ENCODE measurements around the gene RANBP1. TPM values are rescaled to one million over a fixed set of nuclear protein-coding genes. Genes with fewer than 3 reads are reported as not detected.
A peak's percentile ranks its signal among the peaks of the same experiment; 100 is the strongest.

Gene RANBP1
- total and polyA plus RNA-seq, 2 of the 13 experiments (the other 11 are each of a cell fraction or from before 2014, with no cell fraction given): 181 to 492 TPM

GRCh38 chr22:20084547-20085413 is 31.1 kb upstream of the RANBP1 start (continued):
- TF ChIP-seq NRL (CRISPR knock-in tag; IDR thresholded peaks at IDR 0.05; ENCODE audit: borderline replicate concordance): no peak
- no peak for TF ChIP-seq ZSCAN29 (CRISPR knock-in tag; conservative IDR thresholded peaks at IDR 0.05)
- no peak for TF ChIP-seq HMGA1 (CRISPR knock-in tag; conservative IDR thresholded peaks at IDR 0.05)
- TF ChIP-seq MIER3 (CRISPR knock-in tag; IDR thresholded peaks at IDR 0.05; ENCODE audit: borderline replicate concordance): no peak
- TF ChIP-seq ZNF614 (CRISPR knock-in tag; IDR thresholded peaks at IDR 0.05; ENCODE audit: borderline replicate concordance): no peak
- TF ChIP-seq PCBP1 (IDR thresholded peaks at IDR 0.05; ENCODE audit: borderline replicate concordance, low read depth, low read length): no peak
- TF ChIP-seq ZNF343 (CRISPR knock-in tag; IDR thresholded peaks at IDR 0.05): no peak
- no peak for TF ChIP-seq SALL2 (CRISPR knock-in tag; IDR thresholded peaks at IDR 0.05)
- TF ChIP-seq ZNF10 (CRISPR knock-in tag; IDR thresholded peaks at IDR 0.05; ENCODE audit: borderline replicate concordance, low read depth): no peak
- no peak for TF ChIP-seq TP53 (CRISPR knock-in tag; conservative IDR thresholded peaks at IDR 0.05)
- TF ChIP-seq RXRA (CRISPR knock-in tag; IDR thresholded peaks at IDR 0.05): peak; percentile 73
- TF ChIP-seq ZNF776 (CRISPR knock-in tag; IDR thresholded peaks at IDR 0.05): no peak
- no peak for TF ChIP-seq TBX3 (IDR thresholded peaks at IDR 0.05; ENCODE audit: borderline replicate concordance)
- TF ChIP-seq ZNF317 (CRISPR knock-in tag; IDR thresholded peaks at IDR 0.05): no peak; the same call in 1 of the 2 replicates
- TF ChIP-seq ZNF687 (CRISPR knock-in tag; IDR thresholded peaks at IDR 0.05): peak; percentile 89
- no peak for TF ChIP-seq MLXIP (CRISPR knock-in tag; IDR thresholded peaks at IDR 0.05; ENCODE audit: borderline replicate concordance)
- no peak for TF ChIP-seq IKZF4 (CRISPR knock-in tag; IDR thresholded peaks at IDR 0.05; ENCODE audit: borderline replicate concordance, low read depth, not compliant biosample characterization)
- TF ChIP-seq SALL1 (CRISPR knock-in tag; IDR thresholded peaks at IDR 0.05): peak; percentile 52
- no peak for TF ChIP-seq ZNF720 (CRISPR knock-in tag; IDR thresholded peaks at IDR 0.05)
- peak; percentile 95 for TF ChIP-seq MYC (CRISPR knock-in tag; IDR thresholded peaks at IDR 0.05; ENCODE audit: borderline replicate concordance)
- 0 out of 2 replicates have a peak, but pooled peaks have one; percentile 21 for TF ChIP-seq ZBTB7A (CRISPR knock-in tag; IDR thresholded peaks at IDR 0.05)
- no peak for TF ChIP-seq HOXD1 (CRISPR knock-in tag; IDR thresholded peaks at IDR 0.05)
- no peak for TF ChIP-seq CCAR2 (optimal IDR thresholded peaks at IDR 0.05; ENCODE audit: low read depth, low read length)
